IMR-90 (cell line): Measurements from ENCODE around the gene RAET1E. TPM values are rescaled to one million over a fixed set of nuclear protein-coding genes. Genes with fewer than 3 reads are reported as not detected.

Experiments
- ATAC-seq: fragments of 200-7000 bp; cut with Tn5 transposase; 2 replicates; pipeline ENCODE4 v1.9.1; 2020; ENCODE audit warnings: low read depth, mild to moderate bottlenecking, moderate library complexity
- BruUV-seq: library from RNA; stranded (reverse); fragments of 400-500 nt; replicated peaks from 2 replicates; lab custom pipeline; 2021; lab: Mats Ljungman, UMichigan
- CTCF ChIA-PET: fragments of 300-600 bp; formaldehyde crosslinking; extraction: SDS; loops from one replicate; lab custom pipeline; 2021; ENCODE audit warnings: antibody characterized with exemption; lab: Yijun Ruan, JAX
- POLR2A ChIA-PET: fragments of 300-600 bp; sonication (Branson Sonifier 250); formaldehyde crosslinking; loops from one replicate; lab custom pipeline; 2022; ENCODE audit warnings: antibody characterized with exemption; ENCODE audit not compliant: unreplicated experiment; lab: Charles Lee
- DNase-seq: peaks from one replicate; pipeline ENCODE4 v3.0.0; 2013
- H2AFZ ChIP-seq: replicated peaks from 2 replicates; pipeline ENCODE3; 2013; ENCODE audit warnings: low read length, mild to moderate bottlenecking; ENCODE audit not compliant: poor library complexity
- H2AK5ac ChIP-seq: 2 replicates; pipeline ENCODE4 v1.6.1; 2013; ENCODE audit warnings: low read depth, low read length, inconsistent platforms
- H2AK9ac ChIP-seq: replicated peaks from 2 replicates; pipeline ENCODE3; 2013; ENCODE audit warnings: mild to moderate bottlenecking, low read depth, low read length, moderate library complexity; ENCODE audit not compliant: poor library complexity
- H2BK120ac ChIP-seq: 2 replicates; pipeline ENCODE4 v1.6.1; 2013; ENCODE audit warnings: low read depth, low read length, inconsistent platforms
- H2BK15ac ChIP-seq: 3 replicates; pipeline ENCODE4 v1.6.1; 2013; ENCODE audit warnings: low read depth, low read length, inconsistent platforms
- H2BK20ac ChIP-seq: 2 replicates; pipeline ENCODE4 v1.6.1; 2013; ENCODE audit warnings: low read depth, mild to moderate bottlenecking, inconsistent platforms, low read length, moderate library complexity
- H2BK5ac ChIP-seq: 2 replicates; pipeline ENCODE4 v1.6.1; 2013; ENCODE audit warnings: mild to moderate bottlenecking, low read depth, low read length, inconsistent platforms; ENCODE audit not compliant: poor library complexity, severe bottlenecking
- H3K14ac ChIP-seq: replicated peaks from 2 replicates; pipeline ENCODE4 v1.6.1; 2013; ENCODE audit warnings: low read depth, low read length, inconsistent platforms
- H3K18ac ChIP-seq: 2 replicates; pipeline ENCODE4 v1.6.1; 2013; ENCODE audit warnings: low read depth, low read length, control low read depth
- H3K23ac ChIP-seq: 2 replicates; pipeline ENCODE4 v1.6.1; 2013; ENCODE audit warnings: low read depth, low read length, inconsistent platforms
- H3K27ac ChIP-seq: 2 replicates; pipeline ENCODE4 v1.5.1; 2013; ENCODE audit warnings: mild to moderate bottlenecking, control low read depth, low read length; ENCODE audit not compliant: insufficient read depth
- H3K27me3 ChIP-seq: 2 replicates; pipeline ENCODE4 v1.6.1; 2013; ENCODE audit warnings: low read length; ENCODE audit not compliant: control insufficient read depth, insufficient read depth
- H3K36me3 ChIP-seq: 2 replicates; pipeline ENCODE4 v1.6.1; 2013; ENCODE audit warnings: low read length, mixed read lengths; ENCODE audit not compliant: control insufficient read depth, insufficient read depth
- H3K4ac ChIP-seq: 2 replicates; pipeline ENCODE4 v1.6.1; 2013; ENCODE audit warnings: low read depth, low read length, inconsistent platforms
- H3K4me1 ChIP-seq: 2 replicates; pipeline ENCODE4 v1.6.1; 2013; ENCODE audit warnings: low read length, mixed read lengths; ENCODE audit not compliant: control insufficient read depth, insufficient read depth
- H3K4me2 ChIP-seq: 2 replicates; pipeline ENCODE4 v1.6.1; 2013; ENCODE audit warnings: low read depth, mild to moderate bottlenecking, control low read depth, low read length, moderate library complexity
- H3K4me3 ChIP-seq: 2 replicates; pipeline ENCODE4 v1.5.1; 2013; ENCODE audit warnings: low read depth, mild to moderate bottlenecking, control low read depth, low read length, moderate library complexity; ENCODE audit not compliant: insufficient read depth
- H3K56ac ChIP-seq: 2 replicates; pipeline ENCODE4 v1.6.1; 2013; ENCODE audit warnings: low read length, inconsistent platforms; ENCODE audit not compliant: insufficient read depth; ENCODE audit errors: extremely low read depth
- H3K79me1 ChIP-seq, 2 experiments: 2 replicates each; pipeline ENCODE4 v1.6.1; 2013; ENCODE audit warnings: low read length in 2 of 2, inconsistent platforms in 1 of 2, low read depth in 1 of 2
- H3K9ac ChIP-seq: 2 replicates; pipeline ENCODE4 v1.6.1; 2013; ENCODE audit warnings: low read depth, low read length, control low read depth
- H3K9me1 ChIP-seq: 2 replicates; pipeline ENCODE4 v1.6.1; 2013; ENCODE audit warnings: low read length, inconsistent platforms; ENCODE audit not compliant: insufficient read depth
- H3K9me3 ChIP-seq: 2 replicates; pipeline ENCODE4 v1.6.1; 2013; ENCODE audit warnings: low read length; ENCODE audit not compliant: control insufficient read depth, insufficient read depth
- H4K20me1 ChIP-seq: 2 replicates; pipeline ENCODE4 v1.6.1; 2013; ENCODE audit warnings: low read length, inconsistent platforms; ENCODE audit not compliant: insufficient read depth
- H4K5ac ChIP-seq: 2 replicates; pipeline ENCODE4 v1.6.1; 2013; ENCODE audit warnings: mild to moderate bottlenecking, low read depth, low read length, control low read depth
- H4K8ac ChIP-seq, 2 experiments: 2 replicates each; pipeline ENCODE4 v1.6.1; 2013; ENCODE audit warnings: low read depth in 2 of 2, low read length in 2 of 2, control low read depth in 1 of 2, inconsistent platforms in 1 of 2
- H4K91ac ChIP-seq: 2 replicates; pipeline ENCODE4 v1.6.1; 2013; ENCODE audit warnings: low read depth, low read length, inconsistent platforms; ENCODE audit not compliant: insufficient read depth
- FOS ChIP-seq: fragments of 150-350 bp; IDR thresholded peaks from 2 replicates; pipeline ENCODE4 v1.6.1; 2016; ENCODE audit warnings: low read depth, low read length
- MAFK ChIP-seq: IDR thresholded peaks from 2 replicates; pipeline ENCODE4 v1.6.1; 2012; ENCODE audit warnings: low read depth, low read length, improper control_type of control experiment
- MAZ ChIP-seq: IDR thresholded peaks from 2 replicates; pipeline ENCODE4 v1.6.1; 2012; ENCODE audit warnings: low read depth, mild to moderate bottlenecking, low read length, improper control_type of control experiment, moderate library complexity, borderline replicate concordance
- MXI1 ChIP-seq: IDR thresholded peaks from 2 replicates; pipeline ENCODE4 v1.6.1; 2012; ENCODE audit warnings: low read depth, mild to moderate bottlenecking, low read length, moderate library complexity, borderline replicate concordance
- POLR2A ChIP-seq: IDR thresholded peaks from 2 replicates; pipeline ENCODE4 v1.6.1; 2012; ENCODE audit warnings: mild to moderate bottlenecking, low read depth, low read length
- RAD21 ChIP-seq: IDR thresholded peaks from 2 replicates; pipeline ENCODE4 v1.6.1; 2012; ENCODE audit warnings: low read length, improper control_type of control experiment
- RFX5 ChIP-seq: IDR thresholded peaks from 2 replicates; pipeline ENCODE4 v1.8.0; 2012; ENCODE audit warnings: low read depth, mild to moderate bottlenecking, low read length, moderate library complexity
- SMC3 ChIP-seq: fragments of 150-350 bp; IDR thresholded peaks from 2 replicates; pipeline ENCODE4 v1.6.1; 2016; ENCODE audit warnings: low read depth, mild to moderate bottlenecking, antibody characterized with exemption, low read length, moderate library complexity
- USF2 ChIP-seq: fragments of 150-350 bp; IDR thresholded peaks from 2 replicates; pipeline ENCODE4 v1.6.1; 2017; ENCODE audit warnings: mild to moderate bottlenecking, antibody characterized with exemption, low read length, low read depth
- WGBS, 2 experiments: methylation state at CpG; one replicate each; pipeline versions ENCODE4 v1.1.5 to v1.1.7; 2013; ENCODE audit warnings: missing lambda C conversion rate in 2 of 2; ENCODE audit not compliant: insufficient read length in 1 of 2; ENCODE audit errors: extremely low coverage in 2 of 2; 5-methylcytosine and 5-hydroxymethylcytosine counted together
- dilution Hi-C: fragments of 300-500 bp; cut with HindIII; formaldehyde crosslinking; loops from one replicate; pipeline ENCODE4 v1.14.3; 2018; ENCODE audit warnings: low sequenced_read_pairs; ENCODE audit not compliant: unreplicated experiment
- in situ Hi-C: fragments of 300-500 bp; cut with MboI; formaldehyde crosslinking; loops from 3 replicates; pipeline ENCODE4 v1.14.3; 2019; ENCODE audit warnings: low sequenced_read_pairs, inconsistent platforms, mixed read lengths
- intact Hi-C: fragments of 100-400 bp; cut with micrococcal nuclease; formaldehyde crosslinking; loops from 2 replicates; pipeline ENCODE4 v1.10.0; 2022
- polyA plus RNA-seq, 3 experiments: library from polyadenylated mRNA; depleted of rRNA; stranded (reverse); fragments of >200 nt; gene quantifications; 2 replicates each; pipeline ENCODE4 v1.2.3, GENCODE V29; 2012; ENCODE audit warnings: low replicate concordance in 1 of 3
- total RNA-seq: library from RNA; depleted of rRNA; stranded (reverse); fragments of >200 nt; gene quantifications from 2 replicates; pipeline ENCODE4 v1.2.3, GENCODE V29; 2012

RAET1E gene
- total and polyA plus RNA-seq, 2 of the 4 experiments (the other 2 are of a cell fraction): not detected

- CTCF ChIA-PET: no interaction called here
- Histone ChIP-seq H4K8ac (no peak overlapping the region), H2BK5ac (no peak overlapping the region), H3K4me1 (no peaks in the 10 kb centered on the region), H2AK5ac (no peak overlapping the region), H3K9me1 (no peaks in the 10 kb centered on the region), H3K4ac (no peak overlapping the region), H2AK9ac (no peak overlapping the region), H3K56ac (no peak overlapping the region), H2BK15ac (no peak overlapping the region), H4K5ac (no peak overlapping the region), H3K36me3 (no peaks in the 10 kb centered on the region), H3K79me1 (no peaks in the 10 kb centered on the region), H3K23ac (no peak overlapping the region), H3K9ac (no peak overlapping the region), H2BK120ac (no peak overlapping the region), H3K18ac (no peak overlapping the region), H2BK20ac (no peak overlapping the region), H3K4me2 (no peak overlapping the region), H3K27me3 (peaks cover 17% of the 10 kb centered on the region), H4K91ac (no peak overlapping the region), H4K20me1 (no peaks in the 10 kb centered on the region), H3K9me3 (no peaks in the 10 kb centered on the region), H2AFZ (no peak overlapping the region), H3K27ac (no peak overlapping the region), H3K14ac (no peak overlapping the region), H3K4me3 (no peak overlapping the region)
- TF ChIP-seq MAFK (no peak), RAD21 (no peak), MXI1 (no peak), POLR2A (no peak), SMC3 (no peak), RFX5 (no peak), USF2 (no peak), MAZ (no peak), FOS (no peak)
- no TSS peak for BruUV-seq
- dilution Hi-C loops: no loop called here
- in situ Hi-C loops: no loop called here
- POLR2A ChIA-PET: interaction anchor here (0.6 kb wide), 1 partner anchor 173 kb away, joined by 4 read pairs; no protein-coding TSS in a partner anchor
- no CpG with 5 or more reads among the region's 1 CpG for WGBS, 2 experiments
- no peak for DNase-seq
- no peak for ATAC-seq
- intact Hi-C loops: no loop called here
Measured at GRCh38 chr6:149877659-149878058, 20.3 kb downstream of the RAET1E start.
